HepG2 (cell line): ENCODE measurements around the gene STOML3. TPM values are rescaled to one million over a fixed set of nuclear protein-coding genes. Genes with fewer than 3 reads are reported as not detected.

Source experiments
- ATAC-seq: fragments of 200-7000 bp; cut with Tn5 transposase; 3 replicates; pipeline ENCODE4 v1.9.1; 2020; ENCODE audit warnings: mild to moderate bottlenecking, moderate library complexity
- BruUV-seq: library from RNA; stranded (reverse); fragments of 400-500 nt; replicated peaks from 2 replicates; lab custom pipeline; 2021; lab: Mats Ljungman, UMichigan
- CTCF ChIA-PET: fragments of 300-600 bp; formaldehyde crosslinking; extraction: SDS; loops from one replicate; lab custom pipeline; 2021; ENCODE audit warnings: low total read pairs, inconsistent platforms, low intra/inter-chr PET ratio; lab: Yijun Ruan, JAX
- POLR2A ChIA-PET: fragments of 350-600 bp; sonication (Branson Sonifier 250); formaldehyde crosslinking; loops from one replicate; lab custom pipeline; 2020; ENCODE audit warnings: antibody characterized with exemption, inconsistent platforms; lab: Yijun Ruan, JAX
- DNase-seq: peaks from one replicate; pipeline ENCODE4 v3.0.0-alpha.2; 2015; ENCODE audit warnings: low spot score
- FAIRE-seq: peaks from 3 replicates; lab custom pipeline; 2011; peaks lifted over from hg19 to GRCh38; lab: Jason Lieb, UNC
- H2AFZ ChIP-seq: one replicate; pipeline ENCODE4 v1.6.1; 2011; ENCODE audit warnings: low read length, inconsistent platforms
- H3K27ac ChIP-seq: fragments of 300-600 bp; 3 replicates; pipeline ENCODE4 v1.8.0; 2011; ENCODE audit warnings: mixed run types, mild to moderate bottlenecking, mixed read lengths, low read length, inconsistent platforms; ENCODE audit not compliant: insufficient read depth; ENCODE audit errors: extremely low read length
- H3K27me3 ChIP-seq, 2 experiments: fragments of 200-600 bp in 1 of 2; 2 replicates in 1 of 2; 3 replicates in 1 of 2; pipeline versions ENCODE4 v1.6.0 to v1.8.0; 2011; ENCODE audit warnings: low read length in 2 of 2, mild to moderate bottlenecking in 2 of 2, moderate library complexity in 2 of 2, inconsistent platforms in 1 of 2; ENCODE audit not compliant: insufficient read depth in 2 of 2, control insufficient read depth in 1 of 2
- H3K36me3 ChIP-seq, 2 experiments: fragments of 200-600 bp in 1 of 2; replicated peaks in 1 of 2; 2 replicates in 1 of 2; 3 replicates in 1 of 2; pipeline versions ENCODE4 v1.5.1 to v1.8.0; 2011; ENCODE audit warnings: low read length in 2 of 2, inconsistent platforms in 1 of 2; ENCODE audit not compliant: insufficient read depth in 2 of 2, control insufficient read depth in 1 of 2
- H3K4me1 ChIP-seq: 2 replicates; pipeline ENCODE4 v1.5.1; 2012; ENCODE audit warnings: low read length, inconsistent platforms; ENCODE audit not compliant: insufficient read depth
- H3K4me2 ChIP-seq: 2 replicates; pipeline ENCODE4 v1.6.0; 2011; ENCODE audit warnings: low read depth, low read length, inconsistent platforms
- H3K4me3 ChIP-seq, 3 experiments: fragments of 200-600 bp in 1 of 3; sonication (generic), shearing (Covaris generic) in 1 of 3; replicated peaks in 1 of 3; 2 replicates each; pipeline ENCODE4 v1.5.1; 2011 to 2016; ENCODE audit warnings: low read length in 3 of 3, inconsistent platforms in 2 of 3, low read depth in 2 of 3, mild to moderate bottlenecking in 2 of 3, control low read depth in 1 of 3, mixed read lengths in 1 of 3; ENCODE audit not compliant: insufficient read depth in 1 of 3
- H3K79me2 ChIP-seq: one replicate; pipeline ENCODE4 v1.6.1; 2011; ENCODE audit warnings: low read length, inconsistent platforms; ENCODE audit not compliant: insufficient read depth
- H3K9ac ChIP-seq: 2 replicates; pipeline ENCODE4 v1.6.0; 2011; ENCODE audit warnings: mild to moderate bottlenecking, low read depth, low read length, inconsistent platforms; ENCODE audit not compliant: insufficient read depth
- H3K9me3 ChIP-seq: 2 replicates; pipeline ENCODE4 v1.5.1; 2012; ENCODE audit warnings: mild to moderate bottlenecking, low read length
- H4K20me1 ChIP-seq: 2 replicates; pipeline ENCODE4 v1.6.0; 2011; ENCODE audit warnings: inconsistent platforms, mild to moderate bottlenecking, low read length, moderate library complexity; ENCODE audit not compliant: insufficient read depth
- CBX1 ChIP-seq: IDR thresholded peaks from one replicate; pipeline ENCODE4 v1.6.1; 2016; ENCODE audit warnings: antibody characterized with exemption, low read depth
- CEBPG ChIP-seq: IDR thresholded peaks from 2 replicates; pipeline ENCODE4 v1.6.1; 2016
- FOXO1 ChIP-seq: sonication (generic); formaldehyde crosslinking; IDR thresholded peaks from 2 replicates; pipeline ENCODE4 v1.4.0; 2020; ENCODE audit warnings: missing genetic modification reagents
- HIVEP1 ChIP-seq: sonication (generic); formaldehyde crosslinking; IDR thresholded peaks from 2 replicates; pipeline ENCODE4 v1.4.0; 2020; ENCODE audit warnings: mild to moderate bottlenecking, missing genetic modification reagents
- HMGA1 ChIP-seq: sonication (generic); formaldehyde crosslinking; conservative IDR thresholded peaks from 2 replicates; pipeline ENCODE4 v1.4.0; 2020; ENCODE audit warnings: missing genetic modification reagents
- HNRNPUL1 ChIP-seq: fragments of 200-400 bp; formaldehyde crosslinking; IDR thresholded peaks from 2 replicates; pipeline ENCODE4 v1.6.1; 2017; ENCODE audit warnings: low read depth, mild to moderate bottlenecking, low read length, moderate library complexity
- MEF2D ChIP-seq: sonication (generic); formaldehyde crosslinking; IDR thresholded peaks from 2 replicates; pipeline ENCODE4 v1.5.1; 2020; ENCODE audit warnings: mild to moderate bottlenecking, missing genetic modification reagents
- PPARG ChIP-seq: conservative IDR thresholded peaks from 2 replicates; pipeline ENCODE4 v1.6.1; 2016; ENCODE audit warnings: missing biosample characterization, missing genetic modification reagents
- SETDB1 ChIP-seq: sonication (generic); formaldehyde crosslinking; IDR thresholded peaks from 2 replicates; pipeline ENCODE4 v1.5.1; 2020; ENCODE audit warnings: missing genetic modification reagents, mild to moderate bottlenecking, borderline replicate concordance
- TOPORS ChIP-seq: sonication (generic); formaldehyde crosslinking; IDR thresholded peaks from 2 replicates; pipeline ENCODE4 v1.8.0; 2023; ENCODE audit warnings: mild to moderate bottlenecking, missing genetic modification reagents
- ZNF124 ChIP-seq: sonication (generic); formaldehyde crosslinking; IDR thresholded peaks from 2 replicates; pipeline ENCODE4 v1.4.0; 2020; ENCODE audit warnings: missing genetic modification reagents
- ZNF343 ChIP-seq: sonication (generic); formaldehyde crosslinking; IDR thresholded peaks from 2 replicates; pipeline ENCODE4 v1.4.0; 2020; ENCODE audit warnings: mild to moderate bottlenecking, missing genetic modification reagents
- ZNF432 ChIP-seq: sonication (generic); formaldehyde crosslinking; IDR thresholded peaks from 2 replicates; pipeline ENCODE4 v1.5.0; 2020; ENCODE audit warnings: missing genetic modification reagents, mild to moderate bottlenecking, borderline replicate concordance
- ZNF564 ChIP-seq: sonication (generic); formaldehyde crosslinking; IDR thresholded peaks from 2 replicates; pipeline ENCODE4 v1.8.1; 2023; ENCODE audit warnings: mild to moderate bottlenecking, missing genetic modification reagents
- ZNF766 ChIP-seq: sonication (generic); formaldehyde crosslinking; IDR thresholded peaks from 2 replicates; pipeline ENCODE4 v1.5.0; 2020; ENCODE audit warnings: missing genetic modification reagents, borderline replicate concordance
- WGBS: methylation state at CpG from one replicate; pipeline ENCODE4 v1.1.6; 2017; ENCODE audit warnings: low lambda C conversion rate; 5-methylcytosine and 5-hydroxymethylcytosine counted together
- in situ Hi-C: cut with HindIII; loops from 2 replicates; pipeline ENCODE4 v1.10.0; 2017; ENCODE audit warnings: low pct_unique_long_range_greater_than_20kb; ENCODE audit not compliant: extremely low pct_ligation_motif_present
- intact Hi-C: fragments of 100-400 bp; cut with micrococcal nuclease; formaldehyde crosslinking; loops from one replicate; pipeline ENCODE4 v1.10.0; 2022; ENCODE audit not compliant: unreplicated experiment
- polyA plus RNA-seq, 8 experiments: library from polyadenylated mRNA; depleted of rRNA in 3 of 8; stranded (reverse) in 7 of 8; unstranded in 1 of 8; fragments of >200 nt; fragmentation: Illumina TruSeq in 4 of 8; extraction: Trizol in 4 of 8; gene quantifications; 2 replicates each; pipeline versions ENCODE4 v1.2.1 to v1.2.3, GENCODE V29; 2011 to 2016; ENCODE audit warnings: low read depth in 4 of 8, missing spikeins in 1 of 8, mixed read lengths in 1 of 8; ENCODE audit not compliant: insufficient read depth in 1 of 8
- total RNA-seq, 5 experiments: library from RNA; depleted of rRNA; stranded (reverse); fragments of >200 nt; fragmentation: Illumina TruSeq; extraction: Trizol; gene quantifications; 2 replicates each; pipeline ENCODE4 v1.2.3, GENCODE V29; 2016; ENCODE audit warnings: low read depth in 1 of 5
- TF ChIP-seq, protein P1 (sequence below): sonication (generic); formaldehyde crosslinking; IDR thresholded peaks from 2 replicates; pipeline ENCODE4 v1.8.0; 2022; ENCODE audit warnings: mild to moderate bottlenecking, missing genetic modification reagents; ENCODE audit not compliant: insufficient replicate concordance
- TF ChIP-seq, protein P2 (sequence below): IDR thresholded peaks from 2 replicates; pipeline ENCODE4 v1.6.1; 2016; ENCODE audit warnings: missing compliant biosample characterization, missing genetic modification reagents, borderline replicate concordance

The STOML3 gene
- total and polyA plus RNA-seq, 2 of the 13 experiments (the other 11 are each of a cell fraction or from before 2014, with no cell fraction given) = not detected

DNA sequence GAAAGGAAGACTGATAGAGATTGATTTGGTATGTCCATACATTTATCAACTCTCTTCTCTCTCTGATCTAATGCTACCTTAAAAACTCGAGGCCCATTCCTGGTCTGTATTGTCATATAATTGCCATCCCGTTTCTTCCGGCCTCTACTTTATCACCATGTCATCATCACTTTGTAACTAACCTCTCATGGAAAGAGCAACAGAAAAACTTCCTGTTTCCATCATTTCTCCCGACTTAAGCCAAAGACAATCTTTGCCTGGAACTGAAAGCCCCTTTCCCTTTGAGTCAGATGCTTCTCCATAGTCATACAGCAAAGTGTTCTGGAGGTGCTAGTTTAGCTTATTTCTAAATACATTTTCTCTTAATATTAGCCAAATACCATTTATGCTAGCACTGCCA, 2.8 kb upstream of the STOML3 start:
- H3K4me3 ChIP-seq = no peak overlapping the region
- H3K4me2 ChIP-seq = no peak overlapping the region
- in situ Hi-C loops = no loop called here
- WGBS = 7% methylated on average over 4 of the region's 4 CpGs
- no peak overlapping the region for H3K9ac ChIP-seq
- no peak for ATAC-seq
- H3K27ac ChIP-seq = no peak overlapping the region
- TF ChIP-seq HNRNPUL1 = no peak
- TF ChIP-seq HMGA1 (CRISPR knock-in tag) = no peak
- TF ChIP-seq ZNF343 (CRISPR knock-in tag) = no peak
- TF ChIP-seq HIVEP1 (CRISPR knock-in tag) = no peak
- TF ChIP-seq FOXO1 (CRISPR knock-in tag) = no peak
- TF ChIP-seq MEF2D (CRISPR knock-in tag) = no peak
- no peak for TF ChIP-seq PPARG (CRISPR knock-in tag)
- no peak for TF ChIP-seq CEBPG (CRISPR knock-in tag)
- no peak for TF ChIP-seq ZNF432 (CRISPR knock-in tag)
- TF ChIP-seq ZNF124 (CRISPR knock-in tag) = no peak
- TF ChIP-seq CBX1 = no peak
- TF ChIP-seq TOPORS (CRISPR knock-in tag) = no peak
- TF ChIP-seq, protein P1, sequence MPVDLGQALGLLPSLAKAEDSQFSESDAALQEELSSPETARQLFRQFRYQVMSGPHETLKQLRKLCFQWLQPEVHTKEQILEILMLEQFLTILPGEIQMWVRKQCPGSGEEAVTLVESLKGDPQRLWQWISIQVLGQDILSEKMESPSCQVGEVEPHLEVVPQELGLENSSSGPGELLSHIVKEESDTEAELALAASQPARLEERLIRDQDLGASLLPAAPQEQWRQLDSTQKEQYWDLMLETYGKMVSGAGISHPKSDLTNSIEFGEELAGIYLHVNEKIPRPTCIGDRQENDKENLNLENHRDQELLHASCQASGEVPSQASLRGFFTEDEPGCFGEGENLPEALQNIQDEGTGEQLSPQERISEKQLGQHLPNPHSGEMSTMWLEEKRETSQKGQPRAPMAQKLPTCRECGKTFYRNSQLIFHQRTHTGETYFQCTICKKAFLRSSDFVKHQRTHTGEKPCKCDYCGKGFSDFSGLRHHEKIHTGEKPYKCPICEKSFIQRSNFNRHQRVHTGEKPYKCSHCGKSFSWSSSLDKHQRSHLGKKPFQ (CRISPR knock-in tag) = no peak
- TF ChIP-seq, protein P2, sequence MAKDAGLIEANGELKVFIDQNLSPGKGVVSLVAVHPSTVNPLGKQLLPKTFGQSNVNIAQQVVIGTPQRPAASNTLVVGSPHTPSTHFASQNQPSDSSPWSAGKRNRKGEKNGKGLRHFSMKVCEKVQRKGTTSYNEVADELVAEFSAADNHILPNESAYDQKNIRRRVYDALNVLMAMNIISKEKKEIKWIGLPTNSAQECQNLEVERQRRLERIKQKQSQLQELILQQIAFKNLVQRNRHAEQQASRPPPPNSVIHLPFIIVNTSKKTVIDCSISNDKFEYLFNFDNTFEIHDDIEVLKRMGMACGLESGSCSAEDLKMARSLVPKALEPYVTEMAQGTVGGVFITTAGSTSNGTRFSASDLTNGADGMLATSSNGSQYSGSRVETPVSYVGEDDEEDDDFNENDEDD = no peak
- no peak for TF ChIP-seq SETDB1 (CRISPR knock-in tag)
- no peak for TF ChIP-seq ZNF564
- no peak for TF ChIP-seq ZNF766
- TF ChIP-seq, all 625 proteins: peak for 0
- no peak for DNase-seq
- Histone ChIP-seq H3K36me3 (no peaks in the 10 kb centered on the region), H2AFZ (no peak overlapping the region), H3K4me1 (no peaks in the 10 kb centered on the region), H4K20me1 (no peaks in the 10 kb centered on the region), H3K27me3 (no peaks in the 10 kb centered on the region), H3K9me3 (no peaks in the 10 kb centered on the region), H3K79me2 (no peaks in the 10 kb centered on the region)
- POLR2A ChIA-PET = no interaction called here
- no TSS peak for BruUV-seq
- CTCF ChIA-PET = no interaction called here
- intact Hi-C loops = no loop called here
- no peak for FAIRE-seq
